B cell (primary cell): ENCODE measurements around the gene IST1.

Source experiments
- CTCF ChIP-seq: fragments of 200-600 bp; IDR thresholded peaks from one replicate; pipeline ENCODE4 v1.8.0; 2022; ENCODE audit warnings: antibody characterized with exemption, mild to moderate bottlenecking
- EZH2 ChIP-seq: IDR thresholded peaks from 2 replicates; pipeline ENCODE4 v1.6.1; 2012; ENCODE audit warnings: borderline replicate concordance, low read depth, mild to moderate bottlenecking, moderate library complexity, low read length; ENCODE audit not compliant: insufficient read depth, poor library complexity, severe bottlenecking

DNA sequence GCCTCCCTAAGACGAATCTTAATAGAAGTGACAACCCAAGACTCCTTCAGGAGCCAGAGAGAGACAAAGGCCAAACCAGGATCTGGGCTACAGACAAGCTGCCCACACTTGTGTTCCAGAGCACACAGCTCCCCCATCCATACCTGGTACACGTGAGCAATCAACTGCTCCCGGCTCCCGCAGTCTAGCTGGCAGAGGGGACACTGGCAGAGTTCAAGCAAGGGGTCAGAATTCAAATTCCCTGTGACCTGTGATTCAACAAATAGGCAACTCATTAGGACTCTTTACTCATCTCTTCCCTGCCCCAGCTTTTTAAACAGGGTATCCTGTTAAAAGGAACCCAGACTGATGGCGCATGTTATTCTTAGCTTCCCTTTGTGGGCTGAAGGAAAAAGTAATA, 31.3 kb upstream of the IST1 start:
- TF ChIP-seq CTCF (no peak), EZH2 (no peak)
